CD14-positive monocyte (primary cell): ENCODE measurements around the gene OR11H12. TPM values are rescaled to one million over a fixed set of nuclear protein-coding genes. Genes with fewer than 3 reads are reported as not detected.
"Not testable (repeated sequence)": the region's sequence is repeated elsewhere in the genome, so short reads cannot be mapped to it uniquely, and the experiment has no call there.

Experiments used
- DNase-seq, 3 donors: peaks; one replicate each; pipeline ENCODE4 v3.0.0-alpha.2; 2011 to 2022
- H2AFZ ChIP-seq: 2 replicates; pipeline ENCODE4 v1.6.0; 2012; ENCODE audit warnings: mild to moderate bottlenecking, low read depth, low read length, inconsistent platforms; ENCODE audit not compliant: insufficient read depth, poor library complexity, severe bottlenecking
- H3K27ac ChIP-seq, 2 donors: 1 replicate in 1 of 2; 2 replicates in 1 of 2; pipeline ENCODE4 v1.5.1; 2012 to 2013; ENCODE audit warnings: low read length in 2 of 2, control low read depth in 1 of 2, inconsistent platforms in 1 of 2, low read depth in 1 of 2, mild to moderate bottlenecking in 1 of 2
- H3K27me3 ChIP-seq, 2 donors: one replicate each; pipeline versions ENCODE4 v1.6.0 to v1.6.1; 2011 to 2013; ENCODE audit warnings: low read length in 2 of 2; ENCODE audit not compliant: control insufficient read depth in 2 of 2, insufficient read depth in 2 of 2
- H3K36me3 ChIP-seq, 2 donors: replicated peaks in 1 of 2; 1 replicate in 1 of 2; 2 replicates in 1 of 2; pipeline versions ENCODE4 v1.5.1 to v1.6.1; 2012 to 2013; ENCODE audit warnings: low read length in 2 of 2, control low read depth in 1 of 2, inconsistent platforms in 1 of 2, mild to moderate bottlenecking in 1 of 2; ENCODE audit not compliant: insufficient read depth in 2 of 2, control insufficient read depth in 1 of 2
- H3K4me1 ChIP-seq, 2 donors: 1 replicate in 1 of 2; 2 replicates in 1 of 2; pipeline versions ENCODE4 v1.5.1 to v1.6.1; 2012 to 2013; ENCODE audit warnings: low read length in 2 of 2, control low read depth in 1 of 2, inconsistent platforms in 1 of 2, mild to moderate bottlenecking in 1 of 2, moderate library complexity in 1 of 2; ENCODE audit not compliant: insufficient read depth in 2 of 2, control insufficient read depth in 1 of 2
- H3K4me2 ChIP-seq: replicated peaks from 2 replicates; pipeline ENCODE3; 2012; ENCODE audit warnings: low read length, moderate library complexity, mild to moderate bottlenecking; ENCODE audit not compliant: poor library complexity, severe bottlenecking; ENCODE audit errors: extremely low read depth
- H3K4me3 ChIP-seq, 3 experiments: fragments of 200-600 bp in 1 of 3; sonication (generic) in 1 of 3; replicated peaks in 1 of 3; 1 replicate in 2 of 3; 2 replicates in 1 of 3; pipeline ENCODE4 v1.5.1; 2011 to 2013; ENCODE audit warnings: low read length in 3 of 3, mild to moderate bottlenecking in 3 of 3, control low read depth in 2 of 3, low read depth in 2 of 3, inconsistent platforms in 1 of 3, moderate library complexity in 1 of 3
- H3K79me2 ChIP-seq: 2 replicates; pipeline ENCODE4 v1.6.0; 2012; ENCODE audit warnings: mild to moderate bottlenecking, control low read depth, inconsistent platforms, low read length, moderate library complexity; ENCODE audit not compliant: insufficient read depth
- H3K9ac ChIP-seq: 2 replicates; pipeline ENCODE4 v1.6.0; 2017; ENCODE audit warnings: low read length, mild to moderate bottlenecking; ENCODE audit not compliant: insufficient read depth, poor library complexity, severe bottlenecking
- H3K9me3 ChIP-seq, 2 donors: replicated peaks in 1 of 2; 1 replicate in 1 of 2; 2 replicates in 1 of 2; pipeline versions ENCODE4 v1.5.1 to v1.6.1; 2012 to 2013; ENCODE audit warnings: low read length in 2 of 2, control low read depth in 1 of 2; ENCODE audit not compliant: control insufficient read depth in 1 of 2, insufficient read depth in 1 of 2
- H4K20me1 ChIP-seq: 2 replicates; pipeline ENCODE4 v1.6.0; 2012; ENCODE audit warnings: mild to moderate bottlenecking, low read length, control low read depth, moderate library complexity; ENCODE audit not compliant: insufficient read depth
- H3K27ac Mint-ChIP-seq, 7 donors: one replicate each; pipeline ENCODE4 v1.8.0; 2020; ENCODE audit warnings: mild to moderate bottlenecking in 7 of 7, mixed read lengths in 7 of 7, moderate library complexity in 6 of 7, inconsistent platforms in 2 of 7
- H3K27me3 Mint-ChIP-seq, 3 donors: one replicate each; pipeline ENCODE4 v1.8.0; 2021 to 2022; ENCODE audit warnings: low read depth in 3 of 3, mild to moderate bottlenecking in 3 of 3, mixed read lengths in 3 of 3, moderate library complexity in 3 of 3, inconsistent platforms in 1 of 3
- H3K36me3 Mint-ChIP-seq, 2 donors: one replicate each; pipeline ENCODE4 v1.8.0; 2020; ENCODE audit warnings: mixed read lengths in 2 of 2, inconsistent platforms in 1 of 2, mild to moderate bottlenecking in 1 of 2
- H3K4me1 Mint-ChIP-seq: one replicate; pipeline ENCODE4 v1.8.0; 2020; ENCODE audit warnings: mild to moderate bottlenecking, mixed read lengths
- H3K4me3 Mint-ChIP-seq, 2 donors: one replicate each; pipeline ENCODE4 v1.8.0; 2020; ENCODE audit warnings: mild to moderate bottlenecking in 2 of 2, mixed read lengths in 2 of 2, moderate library complexity in 1 of 2
- H3K9me3 Mint-ChIP-seq, 7 donors: one replicate each; pipeline ENCODE4 v1.8.0; 2020 to 2022; ENCODE audit warnings: mixed read lengths in 7 of 7, mild to moderate bottlenecking in 6 of 7, moderate library complexity in 6 of 7, inconsistent platforms in 2 of 7
- WGBS: methylation state at CpG from one replicate; pipeline ENCODE4 v1.1.5; 2013; ENCODE audit warnings: missing lambda C conversion rate; ENCODE audit not compliant: insufficient coverage; 5-methylcytosine and 5-hydroxymethylcytosine counted together
- intact Hi-C, 2 donors: fragments of 100-400 bp; cut with micrococcal nuclease; formaldehyde crosslinking; loops; one replicate each; pipeline versions ENCODE4 v1.15.0 to v1.15.1; 2023
- polyA minus RNA-seq: library from RNA; depleted of rRNA, polyadenylated mRNA; stranded (reverse); fragments of >200 nt; gene quantifications from 2 replicates; pipeline ENCODE4 v1.2.3, GENCODE V29; 2012
- polyA plus RNA-seq, 3 donors: library from polyadenylated mRNA; depleted of rRNA in 1 of 3; unstranded in 2 of 3; stranded (reverse) in 1 of 3; fragments of 300-500 nt in 2 of 3; fragments of >200 nt in 1 of 3; fragmentation: Illumina TruSeq in 2 of 3; gene quantifications; 1 replicate in 2 of 3; 2 replicates in 1 of 3; pipeline ENCODE4 v1.2.3, GENCODE V29; 2012 to 2021
- total RNA-seq, 12 experiments: library from RNA in 1 of 12; stranded (reverse) in 1 of 12; fragments of 120-200 nt in 1 of 12; gene quantifications; one replicate each; pipeline ENCODE4 v1.2.4 and lab custom pipeline; 2013 to 2026; ENCODE audit warnings: mixed read lengths in 6 of 12, inconsistent platforms in 1 of 12

OR11H12 gene
- not detected for total RNA-seq (2013)
- not detected for polyA plus RNA-seq
- polyA minus RNA-seq, result not detected in 2 replicates
- 0 reads per million in 11 experiments for total RNA-seq (lab: John Stamatoyannopoulos, UW)

- H3K4me1 Mint-ChIP-seq, H3K27me3 ChIP-seq, H3K36me3 ChIP-seq, H3K79me2 ChIP-seq, DNase-seq, H3K9me3 Mint-ChIP-seq, H4K20me1 ChIP-seq, H3K27me3 Mint-ChIP-seq, H3K36me3 Mint-ChIP-seq, H3K4me3 ChIP-seq, H3K9me3 ChIP-seq, H3K4me3 Mint-ChIP-seq, H2AFZ ChIP-seq, H3K4me2 ChIP-seq, H3K9ac ChIP-seq, H3K4me1 ChIP-seq, H3K27ac ChIP-seq, H3K27ac Mint-ChIP-seq, intact Hi-C loops: not testable (repeated sequence)
- WGBS, result no CpG with 5 or more reads among the region's 3 CpGs
Observed at GRCh38 chr14:18600817-18601216, at the start of gene OR11H12. Gene OR11H12 (plus strand): TSS chr14:18601117. CDS start chr14:18601117, 0 bp downstream.

GRCh38 chr14:18582908-18583307, 18.0 kb upstream of the OR11H12 start:
- H3K4me2 ChIP-seq, H3K9ac ChIP-seq, H3K4me3 ChIP-seq, H3K4me1 Mint-ChIP-seq, H3K27ac ChIP-seq, H3K79me2 ChIP-seq, H3K4me3 Mint-ChIP-seq, H4K20me1 ChIP-seq, H3K4me1 ChIP-seq, H3K9me3 Mint-ChIP-seq, H2AFZ ChIP-seq, H3K27me3 ChIP-seq, H3K36me3 ChIP-seq, H3K27ac Mint-ChIP-seq, intact Hi-C loops, H3K36me3 Mint-ChIP-seq, H3K27me3 Mint-ChIP-seq, H3K9me3 ChIP-seq, DNase-seq: not testable (repeated sequence)
- WGBS, result 76% methylated on average over 7 of the region's 31 CpGs

GRCh38 chr14:18626610-18627213, 25.8 kb downstream of the OR11H12 start:
- H3K4me2 ChIP-seq, H3K9me3 Mint-ChIP-seq, H2AFZ ChIP-seq, H3K36me3 Mint-ChIP-seq, intact Hi-C loops, H3K27me3 Mint-ChIP-seq, H3K4me1 Mint-ChIP-seq, H3K4me3 ChIP-seq, DNase-seq, H3K9ac ChIP-seq, H3K27me3 ChIP-seq, H3K27ac ChIP-seq, H4K20me1 ChIP-seq, H3K27ac Mint-ChIP-seq, H3K79me2 ChIP-seq, H3K4me3 Mint-ChIP-seq, H3K4me1 ChIP-seq, H3K9me3 ChIP-seq, H3K36me3 ChIP-seq: not testable (repeated sequence)
- no CpG with 5 or more reads among the region's 32 CpGs for WGBS

- H2AFZ ChIP-seq, H3K4me3 Mint-ChIP-seq, H3K9ac ChIP-seq, H3K9me3 ChIP-seq, H3K4me1 ChIP-seq, H4K20me1 ChIP-seq, H3K27ac ChIP-seq, H3K4me2 ChIP-seq, H3K36me3 ChIP-seq, DNase-seq, H3K4me1 Mint-ChIP-seq, H3K4me3 ChIP-seq, H3K27me3 Mint-ChIP-seq, H3K27ac Mint-ChIP-seq, intact Hi-C loops, H3K36me3 Mint-ChIP-seq, H3K79me2 ChIP-seq, H3K9me3 Mint-ChIP-seq, H3K27me3 ChIP-seq: not testable (repeated sequence)
- no CpG with 5 or more reads among the region's 11 CpGs for WGBS
Observed at GRCh38 chr14:18636066-18636465, 35.1 kb downstream of the OR11H12 start.
